Measurements from ENCODE around the gene SPOCK2. TPM values are rescaled to one million over a fixed set of nuclear protein-coding genes. Genes with fewer than 3 reads are reported as not detected.
"Not testable (repeated sequence)": the region's sequence is repeated elsewhere in the genome, so short reads cannot be mapped to it uniquely, and the experiment has no call there.

Gene SPOCK2
- total RNA-seq (2021), result 0.11 and 0.32 TPM in 2 replicates
- percentile 24 among the genes with signal in this experiment for Bru-seq, nascent RNA
- percentile 28 among the genes with signal in this experiment for BruChase-seq, experiment 1, labeled RNA remaining after a 2-hour chase
- percentile 40 among the genes with signal in this experiment for BruChase-seq, experiment 2, labeled RNA remaining after a 6-hour chase
- long read RNA-seq, result 0 reads

- ChIA-PET CTCF (no interaction called here), POLR2A (ENCODE audit: low non-redundant PET) (interaction anchor here (0.7 kb wide), 1 partner anchor 189 kb away, joined by 3 read pairs; no protein-coding TSS in a partner anchor)
- H3K4me3 ChIP-seq (ENCODE audit: low read depth, low read length, poor library complexity, severe bottlenecking), result peak within 1 kb of the TSS; percentile 40
- intact Hi-C loops (cut with micrococcal nuclease; ENCODE audit: unreplicated experiment), result no loop called here
- H3K4me1 ChIP-seq (ENCODE audit: insufficient read depth, low read length, poor library complexity, severe bottlenecking), result peaks cover 18% of the 10 kb centered on the region
- no peaks in the 10 kb centered on the region for H3K9me3 ChIP-seq (ENCODE audit: low read depth, low read length, poor library complexity, severe bottlenecking)
- TF ChIP-seq EZH2 (IDR thresholded peaks at IDR 0.05; ENCODE audit: borderline replicate concordance, low read depth, low read length, poor library complexity, severe bottlenecking), result peak; percentile 90
- TF ChIP-seq, protein P1, sequence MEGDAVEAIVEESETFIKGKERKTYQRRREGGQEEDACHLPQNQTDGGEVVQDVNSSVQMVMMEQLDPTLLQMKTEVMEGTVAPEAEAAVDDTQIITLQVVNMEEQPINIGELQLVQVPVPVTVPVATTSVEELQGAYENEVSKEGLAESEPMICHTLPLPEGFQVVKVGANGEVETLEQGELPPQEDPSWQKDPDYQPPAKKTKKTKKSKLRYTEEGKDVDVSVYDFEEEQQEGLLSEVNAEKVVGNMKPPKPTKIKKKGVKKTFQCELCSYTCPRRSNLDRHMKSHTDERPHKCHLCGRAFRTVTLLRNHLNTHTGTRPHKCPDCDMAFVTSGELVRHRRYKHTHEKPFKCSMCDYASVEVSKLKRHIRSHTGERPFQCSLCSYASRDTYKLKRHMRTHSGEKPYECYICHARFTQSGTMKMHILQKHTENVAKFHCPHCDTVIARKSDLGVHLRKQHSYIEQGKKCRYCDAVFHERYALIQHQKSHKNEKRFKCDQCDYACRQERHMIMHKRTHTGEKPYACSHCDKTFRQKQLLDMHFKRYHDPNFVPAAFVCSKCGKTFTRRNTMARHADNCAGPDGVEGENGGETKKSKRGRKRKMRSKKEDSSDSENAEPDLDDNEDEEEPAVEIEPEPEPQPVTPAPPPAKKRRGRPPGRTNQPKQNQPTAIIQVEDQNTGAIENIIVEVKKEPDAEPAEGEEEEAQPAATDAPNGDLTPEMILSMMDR (conservative IDR thresholded peaks at IDR 0.05; ENCODE audit: low read depth, low read length), result no peak
- no peak within 1 kb of the TSS for H3K27ac ChIP-seq (ENCODE audit: low read depth, low read length, poor library complexity, severe bottlenecking)
- peaks cover 20% of the 10 kb centered on the region for H3K27me3 ChIP-seq (replicated peaks; ENCODE audit: insufficient read depth, low read depth, low read length, poor library complexity)
- DNase-seq (ENCODE audit: low spot score), result no peak
- BruUV-seq (replicated peaks), result no TSS peak
- no peaks in the 10 kb centered on the region for H3K36me3 ChIP-seq (ENCODE audit: insufficient read depth, low read length, poor library complexity, severe bottlenecking)
Measured at GRCh38 chr10:72087969-72088888, at the start of gene SPOCK2. SPOCK2 (minus strand) TSS chr10:72088551; CDS start chr10:72088328, 223 bp downstream.

DNA sequence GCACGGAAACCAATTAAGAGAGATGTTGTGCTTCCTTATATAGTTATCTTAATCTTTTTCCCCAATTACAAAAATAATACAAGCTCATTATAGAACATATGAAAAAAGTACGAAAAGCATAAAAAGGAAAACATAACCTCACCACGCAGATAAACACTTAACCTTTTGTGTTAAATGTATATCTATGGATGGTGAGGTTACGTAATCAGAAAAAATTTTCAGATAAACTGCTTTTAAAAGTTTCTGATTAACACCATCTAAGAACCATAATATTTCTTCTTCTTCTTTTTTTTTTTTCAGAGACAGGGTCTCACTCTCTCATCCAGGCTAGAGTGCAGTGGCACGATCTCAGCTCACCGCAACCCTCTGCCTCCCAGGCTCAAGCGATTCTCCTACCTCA is 49.2 kb upstream of the SPOCK2 start:
- DNase-seq (ENCODE audit: low spot score), result no peak
- Histone ChIP-seq H3K27ac (ENCODE audit: low read depth, low read length, poor library complexity, severe bottlenecking) (no peak overlapping the region), H3K27me3 (replicated peaks; ENCODE audit: insufficient read depth, low read depth, low read length, poor library complexity) (no peaks in the 10 kb centered on the region), H3K4me1 (ENCODE audit: insufficient read depth, low read length, poor library complexity, severe bottlenecking) (no peaks in the 10 kb centered on the region), H3K9me3 (ENCODE audit: low read depth, low read length, poor library complexity, severe bottlenecking) (no peaks in the 10 kb centered on the region), H3K36me3 (ENCODE audit: insufficient read depth, low read length, poor library complexity, severe bottlenecking) (no peaks in the 10 kb centered on the region), H3K4me3 (ENCODE audit: low read depth, low read length, poor library complexity, severe bottlenecking) (no peak overlapping the region)
- no peak for TF ChIP-seq EZH2 (IDR thresholded peaks at IDR 0.05; ENCODE audit: borderline replicate concordance, low read depth, low read length, poor library complexity, severe bottlenecking)
- TF ChIP-seq, protein P1 (conservative IDR thresholded peaks at IDR 0.05; ENCODE audit: low read depth, low read length), result no peak
- intact Hi-C loops (cut with micrococcal nuclease; ENCODE audit: unreplicated experiment), result no loop called here
- POLR2A ChIA-PET (ENCODE audit: low non-redundant PET), result interaction anchor here (0.7 kb wide), 2 partner anchors 135 to 983 kb away, joined by 4 to 5 read pairs; no protein-coding TSS in a partner anchor
- no TSS peak for BruUV-seq (replicated peaks)
- CTCF ChIA-PET, result no interaction called here

DNA sequence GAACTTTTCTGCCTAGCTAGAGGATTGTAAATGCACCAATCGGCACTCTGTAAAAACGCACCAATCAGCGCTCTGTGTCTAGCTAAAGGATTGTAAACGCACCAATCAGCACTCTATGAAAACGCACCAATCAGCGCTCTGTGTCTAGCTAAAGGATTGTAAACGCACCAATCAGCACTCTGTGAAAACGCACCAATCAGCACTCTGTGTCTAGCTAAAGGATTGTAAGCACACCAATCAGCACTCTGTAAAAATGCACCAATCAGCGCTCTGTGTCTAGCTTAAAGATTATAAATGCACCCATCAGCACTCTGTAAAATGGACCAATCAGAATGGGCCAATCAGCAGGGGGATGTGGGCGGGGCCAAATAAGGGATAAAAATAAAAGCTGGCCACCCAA is 47.9 kb upstream of the SPOCK2 start:
- POLR2A ChIA-PET (ENCODE audit: low non-redundant PET); CTCF ChIA-PET; BruUV-seq (replicated peaks); H3K27me3 ChIP-seq (replicated peaks; ENCODE audit: insufficient read depth, low read depth, low read length, poor library complexity); H3K36me3 ChIP-seq (ENCODE audit: insufficient read depth, low read length, poor library complexity, severe bottlenecking); intact Hi-C loops (cut with micrococcal nuclease; ENCODE audit: unreplicated experiment); H3K9me3 ChIP-seq (ENCODE audit: low read depth, low read length, poor library complexity, severe bottlenecking); H3K4me1 ChIP-seq (ENCODE audit: insufficient read depth, low read length, poor library complexity, severe bottlenecking); H3K27ac ChIP-seq (ENCODE audit: low read depth, low read length, poor library complexity, severe bottlenecking); H3K4me3 ChIP-seq (ENCODE audit: low read depth, low read length, poor library complexity, severe bottlenecking); DNase-seq (ENCODE audit: low spot score): not testable (repeated sequence)
